Heart right ventricle (tissue), 16 donors: ENCODE data around the gene SLC35F3. TPM values are rescaled to one million over a fixed set of nuclear protein-coding genes. Genes with fewer than 3 reads are reported as not detected.

Experiments
- ATAC-seq, 8 donors: fragments of 200-7000 bp; cut with Tn5 transposase; one replicate each; pipeline ENCODE4 v1.9.1; 2020; ENCODE audit warnings: mild to moderate bottlenecking in 8 of 8, moderate library complexity in 8 of 8, moderate number of reproducible peaks in 1 of 8
- DNase-seq, 2 donors: peaks; one replicate each; pipeline ENCODE4 v3.0.0-alpha.2; 2020
- H3K27ac ChIP-seq, 10 donors: fragments of 200-600 bp; sonication (generic) in 2 of 10; one replicate each; pipeline versions ENCODE4 v1.5.0 to v1.8.0; 2020 to 2022; ENCODE audit warnings: mild to moderate bottlenecking in 3 of 10
- H3K27me3 ChIP-seq, 7 donors: fragments of 200-600 bp; one replicate each; pipeline ENCODE4 v1.8.0; 2021 to 2022; ENCODE audit warnings: mild to moderate bottlenecking in 2 of 7
- H3K36me3 ChIP-seq, 9 donors: fragments of 200-600 bp; sonication (generic) in 1 of 9; one replicate each; pipeline versions ENCODE4 v1.5.0 to v1.8.0; 2020 to 2022; ENCODE audit warnings: mild to moderate bottlenecking in 2 of 9
- H3K4me1 ChIP-seq, 9 donors: fragments of 200-600 bp; sonication (generic) in 1 of 9; one replicate each; pipeline versions ENCODE4 v1.5.0 to v1.8.0; 2020 to 2022; ENCODE audit warnings: mild to moderate bottlenecking in 4 of 9
- H3K4me3 ChIP-seq, 10 donors: fragments of 200-600 bp; sonication (generic) in 2 of 10; one replicate each; pipeline versions ENCODE4 v1.5.0 to v1.8.0; 2020 to 2022; ENCODE audit warnings: mild to moderate bottlenecking in 7 of 10, moderate library complexity in 2 of 10
- H3K9me3 ChIP-seq, 11 donors: fragments of 200-600 bp in 10 of 11; sonication (generic) in 2 of 11; one replicate each; pipeline versions ENCODE4 v1.5.0 to v1.8.0; 2013 to 2022; ENCODE audit warnings: mild to moderate bottlenecking in 2 of 11, control low read depth in 1 of 11, moderate library complexity in 1 of 11
- WGBS, 2 donors: extraction: QIAGEN DNeasy Blood & Tissue Kit; methylation state at CpG; one replicate each; pipeline ENCODE4 v1.1.7; 2013; ENCODE audit warnings: inconsistent platforms in 1 of 2; 5-methylcytosine and 5-hydroxymethylcytosine counted together
- intact Hi-C, 10 donors: fragments of 100-400 bp; cut with DNase I; formaldehyde crosslinking; loops; one replicate each; pipeline versions ENCODE4 v1.11.1 to v1.14.2; 2022
- polyA plus RNA-seq, 2 donors: library from polyadenylated mRNA; stranded (reverse); fragments of 200-250 nt; gene quantifications; one replicate each; pipeline ENCODE4 v1.2.3, GENCODE V29; 2013
- total RNA-seq, 10 donors: library from RNA; stranded (reverse); fragmentation: NEBNext Ultra II Directional in 3 of 10; extraction: Animal tissue kit (Norgen Biotek cat#: 25700) in 3 of 10; gene quantifications; one replicate each; pipeline versions ENCODE4 v1.2.1 to v1.2.4, GENCODE V29; 2021 to 2023
- TF ChIP-seq, protein P1 (sequence below), 9 donors: fragments of 200-600 bp; sonication (generic) in 2 of 9; IDR thresholded peaks; one replicate each; pipeline versions ENCODE4 v1.5.0 to v1.8.0; 2021 to 2022; ENCODE audit warnings: antibody characterized with exemption in 9 of 9, mild to moderate bottlenecking in 5 of 9, moderate library complexity in 1 of 9
- donor health status: Arrhythmogenic right ventricular cardiomyopathy.
- donor health status: ischemic (EF 13 %, LVEDD 7.1; RV severe dilation, severe dysfunction).
- donor health status: healthy with polysubstance abuse.
- donor health status: DM: no; HTN: yes; CAD: no.
- donor health status: DM: no; HTN: no; CAD: no.
- donor health status: ischemic (EF 25% LVEDD 6.9; RV normal size, moderate dysfunction).
- donor health status: ischemic (EF 25% LVEDD 5.7; RV mildly dilated, moderate dysfunction).
- donor health status: healthy.
- donor health status: DM: yes; HTN: yes; CAD: no.
- donor health status: Ischemic cardiomyopathy.
- donor health status: ischemic (EF 35%, LVEDD 5.7; RV mildly dilated, moderate dysfunction).
- donor health status: nonischemic (EF 11% LVEDD 7.7; RV severe dilation, severe dysfunction).
- donor health status: DM: yes; HTN: yes; CAD: no.
- donor health status: PGD.
- donor health status: ischemic (EF 29% LVEDD 5.4; RV normal size, mild dysfunction).
- donor health status: nonischemic (EF 23%, LVEDD 6.1; RV moderate dilation, normal function).

The SLC35F3 gene
- total and polyA plus RNA-seq, 12 donors = 0.04 to 0.09 (median 0.09) TPM; not detected in 9

DNA sequence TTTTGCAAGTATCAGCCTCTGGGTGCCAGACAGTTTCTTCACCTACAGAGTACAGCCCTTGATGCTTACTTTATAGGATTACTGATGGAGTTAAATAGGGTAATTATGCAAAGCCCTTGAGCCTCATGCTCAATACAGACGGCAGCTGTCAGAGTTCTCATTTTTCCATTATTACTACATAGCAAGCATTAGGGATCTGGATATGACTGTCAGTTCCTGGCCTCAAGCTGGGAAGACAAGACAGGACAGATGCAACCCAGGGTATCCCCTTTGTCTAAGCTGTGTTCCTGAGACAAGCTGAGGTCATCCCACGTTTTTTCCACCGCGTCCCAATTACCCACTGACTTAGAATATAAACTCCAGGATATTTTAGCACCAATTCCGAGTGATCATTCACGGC, 94.4 kb downstream of the SLC35F3 start:
- TF ChIP-seq, protein P1, sequence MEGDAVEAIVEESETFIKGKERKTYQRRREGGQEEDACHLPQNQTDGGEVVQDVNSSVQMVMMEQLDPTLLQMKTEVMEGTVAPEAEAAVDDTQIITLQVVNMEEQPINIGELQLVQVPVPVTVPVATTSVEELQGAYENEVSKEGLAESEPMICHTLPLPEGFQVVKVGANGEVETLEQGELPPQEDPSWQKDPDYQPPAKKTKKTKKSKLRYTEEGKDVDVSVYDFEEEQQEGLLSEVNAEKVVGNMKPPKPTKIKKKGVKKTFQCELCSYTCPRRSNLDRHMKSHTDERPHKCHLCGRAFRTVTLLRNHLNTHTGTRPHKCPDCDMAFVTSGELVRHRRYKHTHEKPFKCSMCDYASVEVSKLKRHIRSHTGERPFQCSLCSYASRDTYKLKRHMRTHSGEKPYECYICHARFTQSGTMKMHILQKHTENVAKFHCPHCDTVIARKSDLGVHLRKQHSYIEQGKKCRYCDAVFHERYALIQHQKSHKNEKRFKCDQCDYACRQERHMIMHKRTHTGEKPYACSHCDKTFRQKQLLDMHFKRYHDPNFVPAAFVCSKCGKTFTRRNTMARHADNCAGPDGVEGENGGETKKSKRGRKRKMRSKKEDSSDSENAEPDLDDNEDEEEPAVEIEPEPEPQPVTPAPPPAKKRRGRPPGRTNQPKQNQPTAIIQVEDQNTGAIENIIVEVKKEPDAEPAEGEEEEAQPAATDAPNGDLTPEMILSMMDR (IDR thresholded peaks at IDR 0.05) = no peak
- H3K9me3 ChIP-seq = no peaks in the 10 kb centered on the region
- no peak overlapping the region for H3K4me3 ChIP-seq
- no peaks in the 10 kb centered on the region for H3K36me3 ChIP-seq
- H3K27ac ChIP-seq = no peak overlapping the region
- ATAC-seq = no peak
- no peaks in the 10 kb centered on the region for H3K4me1 ChIP-seq
- intact Hi-C loops = no loop called here
- H3K27me3 ChIP-seq = peaks cover 0 to 28% (median 7%) of the 10 kb centered on the region in 7 donors
- no peak for DNase-seq
- 79 to 80% methylated on average over 6 of the region's 6 CpGs for WGBS, 2 donors

DNA sequence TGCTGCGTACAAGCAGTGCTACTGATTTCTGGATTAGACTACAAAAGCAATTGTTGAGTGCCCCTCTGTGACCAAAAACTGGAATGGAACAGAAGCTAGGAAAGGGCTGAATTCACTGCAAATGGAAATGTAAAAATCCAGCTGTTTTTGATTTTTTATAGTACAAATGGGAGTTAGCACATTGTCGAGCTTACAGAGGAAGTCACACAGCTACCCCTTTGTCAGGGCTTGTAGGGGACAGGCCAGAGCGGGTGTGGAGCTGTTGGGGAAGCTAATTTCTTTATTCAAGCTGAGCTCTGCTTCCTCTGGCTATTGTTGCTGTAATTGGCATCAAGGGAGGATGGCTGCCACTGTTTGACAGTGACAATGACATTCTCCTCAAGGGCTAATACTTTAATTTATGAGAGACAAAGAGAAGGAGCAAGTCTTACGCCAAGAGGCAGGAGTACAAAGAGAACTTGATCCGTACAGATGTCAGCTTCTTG, 96.1 kb downstream of the SLC35F3 start:
- WGBS, 2 donors = 48 to 53% methylated on average over 5 of the region's 5 CpGs
- Histone ChIP-seq H3K4me1 (no peaks in the 10 kb centered on the region), H3K36me3 (no peaks in the 10 kb centered on the region), H3K4me3 (no peak overlapping the region), H3K27me3 (peaks cover 0 to 25% (median 6%) of the 10 kb centered on the region in 7 donors), H3K27ac (no peak overlapping the region), H3K9me3 (no peaks in the 10 kb centered on the region)
- intact Hi-C loops = no loop called here
- ATAC-seq (no peak), DNase-seq (no peak)
- TF ChIP-seq, protein P1 (IDR thresholded peaks at IDR 0.05) = no peak

DNA sequence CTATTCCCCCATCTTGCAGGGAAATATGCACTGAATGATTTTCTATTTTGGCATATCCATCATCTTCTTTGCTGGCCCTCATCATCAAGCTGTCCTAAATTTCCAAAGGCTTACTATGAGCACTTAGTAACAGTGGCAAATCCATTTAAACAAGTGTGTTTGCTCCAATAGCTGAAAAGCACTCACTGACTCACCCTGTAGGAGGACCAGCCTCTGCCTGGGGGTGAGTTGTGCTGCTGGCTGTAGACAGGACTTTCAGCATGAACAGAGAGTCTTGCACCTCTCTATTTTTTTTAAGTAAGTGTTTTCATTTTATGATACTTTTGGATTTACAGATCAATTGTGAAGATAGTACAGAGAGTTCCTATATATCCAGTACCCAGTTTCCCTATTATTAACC, 97.3 kb downstream of the SLC35F3 start:
- ATAC-seq = no peak
- Histone ChIP-seq H3K4me3 (no peak overlapping the region), H3K9me3 (no peaks in the 10 kb centered on the region), H3K36me3 (no peaks in the 10 kb centered on the region), H3K4me1 (no peaks in the 10 kb centered on the region), H3K27me3 (peaks cover 0 to 25% (median 5%) of the 10 kb centered on the region in 7 donors), H3K27ac (no peak overlapping the region)
- no peak for DNase-seq
- intact Hi-C loops = no loop called here
- TF ChIP-seq, protein P1 (IDR thresholded peaks at IDR 0.05) = no peak

DNA sequence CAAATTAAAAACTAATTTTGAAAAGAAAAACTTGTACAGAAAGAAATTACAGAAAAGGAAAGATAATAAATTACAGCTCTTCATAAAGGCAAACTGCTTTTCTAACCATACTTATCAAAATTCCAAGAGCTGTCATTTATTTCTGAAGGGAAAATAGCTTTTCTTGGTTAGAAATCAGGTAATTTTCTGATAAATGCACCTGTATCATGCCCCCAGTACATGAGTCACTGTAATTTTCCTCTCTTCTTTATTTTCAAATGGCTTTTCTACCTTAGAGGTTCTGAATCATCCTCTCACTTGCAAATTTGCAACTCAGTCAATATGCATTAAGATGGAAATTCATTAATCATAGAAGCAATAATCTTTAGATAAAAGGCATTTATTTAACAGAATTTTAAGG, 100.1 kb downstream of the SLC35F3 start:
- peaks cover 0 to 18% (median 4%) of the 10 kb centered on the region in 7 donors for H3K27me3 ChIP-seq
- no peak overlapping the region for H3K4me3 ChIP-seq
- H3K27ac ChIP-seq = no peak overlapping the region
- H3K4me1 ChIP-seq = no peaks in the 10 kb centered on the region
- no peaks in the 10 kb centered on the region for H3K36me3 ChIP-seq
- DNase-seq = no peak
- TF ChIP-seq, protein P1 (IDR thresholded peaks at IDR 0.05) = no peak
- peaks cover 0 to 12% (median 0%) of the 10 kb centered on the region in 11 donors for H3K9me3 ChIP-seq
- ATAC-seq = no peak
- intact Hi-C loops = no loop called here
